Pancreas (tissue), 10 donors: ENCODE results near the gene MAMDC4. TPM values are rescaled to one million over a fixed set of nuclear protein-coding genes. Genes with fewer than 3 reads are reported as not detected.
"Not testable (repeated sequence)": the region's sequence is repeated elsewhere in the genome, so short reads cannot be mapped to it uniquely, and the experiment has no call there.

ENCODE experiments used
- ATAC-seq, 4 donors: fragments of 200-7000 bp; cut with Tn5 transposase; one replicate each; pipeline versions ENCODE4 v1.8.0 to v1.9.1; 2020; ENCODE audit warnings: mild to moderate bottlenecking in 4 of 4, moderate library complexity in 4 of 4
- DNase-seq, 6 donors: peaks; one replicate each; pipeline ENCODE4 v3.0.0-alpha.2; 2020
- FAIRE-seq: peaks from 2 replicates; lab custom pipeline; 2012; peaks lifted over from hg19 to GRCh38; lab: Jason Lieb, UNC
- H3K27ac ChIP-seq, 4 donors: fragments of 200-600 bp; sonication (generic); 1 replicate in 3 of 4; 2 replicates in 1 of 4; pipeline versions ENCODE4 v1.5.0 to v1.8.0; 2020
- H3K27me3 ChIP-seq, 4 donors: fragments of 200-600 bp; one replicate each; pipeline ENCODE4 v1.8.0; 2021
- H3K36me3 ChIP-seq, 3 donors: fragments of 200-600 bp; sonication (generic) in 1 of 3; one replicate each; pipeline versions ENCODE4 v1.5.0 to v1.8.0; 2020 to 2021
- H3K4me1 ChIP-seq, 3 donors: fragments of 200-600 bp; one replicate each; pipeline ENCODE4 v1.8.0; 2021
- H3K4me3 ChIP-seq, 4 donors: fragments of 200-600 bp; sonication (generic) in 2 of 4; one replicate each; pipeline versions ENCODE4 v1.5.0 to v1.8.0; 2020 to 2021
- H3K9me3 ChIP-seq, 4 donors: fragments of 200-600 bp; one replicate each; pipeline ENCODE4 v1.8.0; 2021
- WGBS, 2 donors: extraction: QIAGEN DNeasy Blood & Tissue Kit; methylation state at CpG; one replicate each; pipeline ENCODE4 v1.1.7; 2013; 5-methylcytosine and 5-hydroxymethylcytosine counted together
- intact Hi-C, 3 donors: fragments of 100-400 bp; cut with DNase I; formaldehyde crosslinking; loops; one replicate each; pipeline versions ENCODE4 v1.11.1 to v1.14.2; 2022
- polyA plus RNA-seq, 2 donors: library from polyadenylated mRNA; stranded (reverse); fragments of 200-250 nt; gene quantifications; one replicate each; pipeline ENCODE4 v1.2.3, GENCODE V29; 2013
- total RNA-seq, 6 donors: library from RNA; stranded (reverse); fragmentation: NEBNext Ultra II Directional in 4 of 6; extraction: Animal tissue kit (Norgen Biotek cat#: 25700) in 4 of 6; gene quantifications; one replicate each; pipeline versions ENCODE4 v1.2.1 to v1.2.4, GENCODE V29; 2021 to 2023
- TF ChIP-seq, protein P1 (sequence below), 4 donors: fragments of 200-600 bp; sonication (generic) in 3 of 4; IDR thresholded peaks; one replicate each; pipeline versions ENCODE4 v1.5.0 to v1.8.0; 2021; ENCODE audit warnings: antibody characterized with exemption in 4 of 4
- donor health status: healthy with polysubstance abuse.
- donor health status: DM: no; HTN: no; CAD: no; lungs with moderate emphysema.
- donor health status: DM: no; HTN: no; CAD: no.
- donor health status: control.
- donor health status: control.
- donor health status: Bipolar disorder and iron deficiency.
- donor health status: DM: yes; HTN: yes; CAD: no.
- donor health status: DM: no; HTN: no; CAD: no.
- donor health status: DM: no; HTN: no; CAD: no.
- donor health status: DM: yes; HTN: yes; CAD: no.

MAMDC4 gene
- total and polyA plus RNA-seq, 8 donors, result 3.0 to 38.6 (median 5.4) TPM

DNA sequence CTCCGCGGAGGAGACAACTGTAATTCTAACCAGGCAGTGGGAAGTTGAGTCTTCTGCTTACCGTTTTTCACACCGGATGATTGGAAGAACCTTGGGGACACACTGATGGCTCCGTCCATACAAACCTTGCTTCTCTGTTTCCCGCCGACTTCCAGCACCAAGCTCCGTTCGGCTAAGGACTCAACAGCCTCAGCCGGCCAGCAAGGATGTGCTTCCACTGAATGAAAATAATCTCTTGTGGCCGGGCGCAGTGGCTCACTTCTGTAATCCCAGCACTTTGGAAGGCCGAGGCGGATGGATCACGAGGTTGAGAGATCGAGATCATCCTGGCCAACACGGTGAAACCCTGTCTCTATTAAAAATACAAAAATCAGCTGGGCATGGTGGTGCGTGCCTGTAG is 15.8 kb downstream of the MAMDC4 start:
- H3K36me3 ChIP-seq, result peaks cover 4 to 8% (median 8%) of the 10 kb centered on the region in 3 donors
- TF ChIP-seq, protein P1, sequence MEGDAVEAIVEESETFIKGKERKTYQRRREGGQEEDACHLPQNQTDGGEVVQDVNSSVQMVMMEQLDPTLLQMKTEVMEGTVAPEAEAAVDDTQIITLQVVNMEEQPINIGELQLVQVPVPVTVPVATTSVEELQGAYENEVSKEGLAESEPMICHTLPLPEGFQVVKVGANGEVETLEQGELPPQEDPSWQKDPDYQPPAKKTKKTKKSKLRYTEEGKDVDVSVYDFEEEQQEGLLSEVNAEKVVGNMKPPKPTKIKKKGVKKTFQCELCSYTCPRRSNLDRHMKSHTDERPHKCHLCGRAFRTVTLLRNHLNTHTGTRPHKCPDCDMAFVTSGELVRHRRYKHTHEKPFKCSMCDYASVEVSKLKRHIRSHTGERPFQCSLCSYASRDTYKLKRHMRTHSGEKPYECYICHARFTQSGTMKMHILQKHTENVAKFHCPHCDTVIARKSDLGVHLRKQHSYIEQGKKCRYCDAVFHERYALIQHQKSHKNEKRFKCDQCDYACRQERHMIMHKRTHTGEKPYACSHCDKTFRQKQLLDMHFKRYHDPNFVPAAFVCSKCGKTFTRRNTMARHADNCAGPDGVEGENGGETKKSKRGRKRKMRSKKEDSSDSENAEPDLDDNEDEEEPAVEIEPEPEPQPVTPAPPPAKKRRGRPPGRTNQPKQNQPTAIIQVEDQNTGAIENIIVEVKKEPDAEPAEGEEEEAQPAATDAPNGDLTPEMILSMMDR (IDR thresholded peaks at IDR 0.05), result no peak
- H3K4me3 ChIP-seq, result no peak overlapping the region
- no peaks in the 10 kb centered on the region for H3K9me3 ChIP-seq
- WGBS, 2 donors, result 97 to 99% methylated on average over 18 of the region's 18 CpGs
- ATAC-seq, result no peak
- FAIRE-seq, result no peak
- no peaks in the 10 kb centered on the region for H3K27me3 ChIP-seq
- intact Hi-C loops, result no loop called here
- H3K27ac ChIP-seq, result no peak overlapping the region
- no peak for DNase-seq
- peaks cover 0 to 12% (median 4%) of the 10 kb centered on the region in 3 donors for H3K4me1 ChIP-seq

DNA sequence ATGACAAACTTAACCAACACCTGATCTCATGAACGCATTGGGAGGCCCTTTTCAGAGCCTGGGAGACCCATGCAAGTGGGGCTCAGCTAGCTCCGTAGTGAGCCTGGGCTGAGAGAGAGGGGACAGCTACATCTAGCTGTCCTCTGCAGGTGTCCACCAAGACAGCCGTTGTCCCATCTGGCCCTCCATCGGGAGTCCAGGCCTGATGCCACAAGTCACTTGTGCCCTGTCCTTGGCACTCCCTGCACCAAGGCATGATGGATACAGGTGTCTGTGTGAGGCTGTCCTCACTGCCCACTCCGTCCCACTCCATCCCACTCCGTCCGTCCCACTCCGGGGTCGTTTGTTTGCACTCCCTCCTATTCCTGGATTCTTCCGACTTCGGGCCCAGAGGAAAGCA is 16.5 kb downstream of the MAMDC4 start:
- H3K9me3 ChIP-seq, result no peaks in the 10 kb centered on the region
- TF ChIP-seq, protein P1 (IDR thresholded peaks at IDR 0.05), result no peak
- H3K27ac ChIP-seq, result no peak overlapping the region
- ATAC-seq, result no peak
- peaks cover under 1 to 1% (median under 1%) of the 10 kb centered on the region in 3 donors for H3K36me3 ChIP-seq
- no peak overlapping the region for H3K4me3 ChIP-seq
- FAIRE-seq, result no peak
- no peak for DNase-seq
- 87 to 89% methylated on average over 11 of the region's 11 CpGs for WGBS, 2 donors
- no peaks in the 10 kb centered on the region for H3K27me3 ChIP-seq
- H3K4me1 ChIP-seq, result peaks cover 0 to 12% (median 4%) of the 10 kb centered on the region in 3 donors
- intact Hi-C loops, result no loop called here

DNA sequence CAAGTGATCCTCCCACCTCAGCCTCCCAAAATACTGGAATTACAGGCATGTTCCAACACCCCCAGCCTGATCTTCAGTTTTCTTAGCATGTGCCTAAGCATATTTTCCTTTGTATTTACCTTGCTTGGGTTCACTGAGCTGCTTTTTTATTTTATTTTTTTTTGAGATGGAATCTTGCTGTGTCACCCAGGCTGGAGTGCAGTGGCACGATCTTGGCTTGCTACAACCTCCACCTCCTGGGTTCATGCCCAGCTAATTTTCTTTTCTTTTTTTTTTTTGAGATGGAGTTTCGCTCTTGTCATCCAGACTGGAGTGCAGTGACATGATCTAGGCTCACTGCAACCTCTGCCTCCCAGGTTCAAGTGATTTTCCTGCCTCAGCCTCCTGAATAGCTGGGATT is 17.5 kb downstream of the MAMDC4 start:
- not testable (repeated sequence) for H3K27me3 ChIP-seq, H3K4me3 ChIP-seq
- WGBS, 2 donors, result 88 to 97% methylated on average over 2 of the region's 2 CpGs

DNA sequence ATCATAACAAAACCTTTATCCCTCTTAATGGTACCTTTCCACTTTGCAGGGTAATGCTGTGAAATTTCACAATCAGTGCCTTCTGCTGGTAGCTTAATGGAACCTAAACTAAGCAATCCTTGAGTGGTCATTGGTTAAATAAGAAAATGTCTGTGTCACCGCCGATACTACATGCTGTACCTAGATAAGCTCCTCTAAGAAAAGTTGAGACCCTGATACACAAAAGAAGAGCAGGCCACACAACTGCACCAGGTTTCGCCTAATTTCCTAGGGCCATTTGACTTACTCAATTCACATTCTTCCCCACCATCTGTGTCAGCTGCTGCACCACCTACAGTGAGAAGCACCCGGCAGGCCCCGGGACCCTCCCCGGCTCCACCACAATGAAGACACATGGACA is 23.0 kb downstream of the MAMDC4 start:
- no peak for ATAC-seq
- 94% methylated on average over 6 of the region's 6 CpGs for whole genome bisulfite sequencing, 2 donors
- intact Hi-C loops, result no loop called here
- H3K4me1 ChIP-seq, result no peaks in the 10 kb centered on the region
- H3K27ac ChIP-seq, result no peak overlapping the region
- H3K4me3 ChIP-seq, result no peak overlapping the region
- TF ChIP-seq, protein P1 (IDR thresholded peaks at IDR 0.05), result no peak
- H3K9me3 ChIP-seq, result no peaks in the 10 kb centered on the region
- H3K36me3 ChIP-seq, result no peaks in the 10 kb centered on the region
- FAIRE-seq, result no peak
- DNase-seq, result no peak
- no peaks in the 10 kb centered on the region for H3K27me3 ChIP-seq

More for the DNA sequence above, 17.5 kb downstream of the MAMDC4 start:
- DNase-seq, H3K4me1 ChIP-seq, intact Hi-C loops, ATAC-seq, H3K27ac ChIP-seq, H3K9me3 ChIP-seq, H3K36me3 ChIP-seq, FAIRE-seq: not testable (repeated sequence)

DNA sequence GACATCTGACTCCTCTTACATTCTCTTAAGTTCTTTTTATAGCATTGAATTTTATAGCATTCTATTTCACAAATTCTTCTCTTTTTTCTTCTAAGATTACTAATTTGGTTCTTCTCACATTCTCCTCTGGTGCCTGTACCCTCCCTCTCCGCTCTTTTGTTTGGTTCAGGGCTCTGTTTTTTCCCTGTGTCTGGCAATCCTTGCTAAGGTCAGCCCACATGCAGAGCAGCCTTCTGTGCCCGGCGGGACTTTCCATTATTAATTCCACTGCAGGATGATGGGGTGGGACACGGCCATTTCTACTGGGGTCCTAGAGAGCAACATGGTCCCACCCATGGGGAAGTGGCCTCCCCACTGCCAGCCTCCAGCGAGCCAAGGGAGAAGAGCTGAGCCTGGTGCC is 24.3 kb downstream of the MAMDC4 start:
- H3K27ac ChIP-seq, result no peak overlapping the region
- H3K36me3 ChIP-seq, result no peaks in the 10 kb centered on the region
- no peaks in the 10 kb centered on the region for H3K9me3 ChIP-seq
- FAIRE-seq (no peak), DNase-seq (no peak), ATAC-seq (no peak)
- peaks cover 0 to 2% (median 0%) of the 10 kb centered on the region in 3 donors for H3K4me1 ChIP-seq
- 83 to 87% methylated on average over 5 of the region's 5 CpGs for WGBS, 2 donors
- no peaks in the 10 kb centered on the region for H3K27me3 ChIP-seq
- intact Hi-C loops, result no loop called here
- H3K4me3 ChIP-seq, result no peak overlapping the region
- TF ChIP-seq, protein P1 (IDR thresholded peaks at IDR 0.05), result no peak
